Neural cell (in vitro differentiated cells): ENCODE results near the gene SLC16A9.

Experiments
- CTCF ChIP-seq: fragments of 450-650 bp; IDR thresholded peaks from 2 replicates; pipeline ENCODE4 v1.5.1; 2014; ENCODE audit warnings: antibody characterized with exemption, mild to moderate bottlenecking, moderate library complexity; ENCODE audit not compliant: poor library complexity, severe bottlenecking
- EZH2 ChIP-seq: fragments of 200-600, 300-800 bp; shearing (Covaris generic), sonication (generic); IDR thresholded peaks from 2 replicates; pipeline ENCODE4 v1.6.1; 2014; ENCODE audit warnings: antibody characterized with exemption, low read length, borderline replicate concordance, mild to moderate bottlenecking; ENCODE audit not compliant: insufficient read depth, poor library complexity, severe bottlenecking

- TF ChIP-seq CTCF (no peak), EZH2 (no peak)
Observed at GRCh38 chr10:59687657-59688056, 22.0 kb downstream of the SLC16A9 start.
